Prostate gland (tissue), 2 donors: Measurements from ENCODE around the gene BCOR. TPM values are rescaled to one million over a fixed set of nuclear protein-coding genes. Genes with fewer than 3 reads are reported as not detected.

Source experiments
- DNase-seq: peaks from one replicate; pipeline ENCODE4 v3.0.0-alpha.2; 2019; ENCODE audit warnings: low spot score
- H3K27ac ChIP-seq, 2 donors: fragments of 200-600 bp; sonication (generic); 2 replicates each; pipeline ENCODE4 v1.5.1; 2017 to 2019
- H3K27me3 ChIP-seq: fragments of 200-600 bp; sonication (generic); replicated peaks from 2 replicates; pipeline ENCODE4 v1.5.1; 2019; ENCODE audit not compliant: insufficient read depth
- H3K36me3 ChIP-seq, 2 donors: fragments of 200-600 bp; sonication (generic); 1 replicate in 1 of 2; 2 replicates in 1 of 2; pipeline versions ENCODE4 v1.5.1 to v1.8.1; 2017 to 2019
- H3K4me1 ChIP-seq: fragments of 200-600 bp; sonication (generic); replicated peaks from 2 replicates; pipeline ENCODE4 v1.5.1; 2019
- H3K4me3 ChIP-seq, 2 donors: fragments of 200-600 bp; sonication (generic); 2 replicates each; pipeline ENCODE4 v1.5.1; 2017 to 2019
- H3K9me3 ChIP-seq: fragments of 200-600 bp; sonication (generic); 2 replicates; pipeline ENCODE4 v1.5.1; 2017
- POLR2A ChIP-seq: fragments of 450-650 bp; IDR thresholded peaks from one replicate; pipeline ENCODE4 v1.6.1; 2016; ENCODE audit warnings: antibody characterized with exemption, mild to moderate bottlenecking
- POLR2AphosphoS5 ChIP-seq: sonication (generic); formaldehyde crosslinking; IDR thresholded peaks from one replicate; pipeline ENCODE4 v1.6.1; 2017; ENCODE audit warnings: antibody characterized with exemption
- WGBS: methylation state at CpG from one replicate; pipeline ENCODE4 v1.1.5; 2018; 5-methylcytosine and 5-hydroxymethylcytosine counted together
- intact Hi-C: fragments of 100-400 bp; cut with DNase I; formaldehyde crosslinking; loops from one replicate; pipeline ENCODE4 v1.14.2; 2022
- total RNA-seq, 2 donors: library from RNA; depleted of rRNA; stranded (reverse); fragments of >200 nt; gene quantifications; one replicate each; pipeline ENCODE4 v1.1.0, GENCODE V29; 2016
- TF ChIP-seq, protein P1 (sequence below), 4 experiments: fragments of 200-600 bp in 2 of 4; fragments of 450-650 bp in 2 of 4; sonication (generic) in 2 of 4; IDR thresholded peaks; 1 replicate in 3 of 4; 2 replicates in 1 of 4; pipeline ENCODE4 v1.5.1; 2016 to 2019; ENCODE audit warnings: antibody characterized with exemption in 4 of 4, mild to moderate bottlenecking in 2 of 4, moderate library complexity in 2 of 4

Gene BCOR
- total RNA-seq, 2 donors from 2014 or later = 56.2 to 70.8 TPM

DNA sequence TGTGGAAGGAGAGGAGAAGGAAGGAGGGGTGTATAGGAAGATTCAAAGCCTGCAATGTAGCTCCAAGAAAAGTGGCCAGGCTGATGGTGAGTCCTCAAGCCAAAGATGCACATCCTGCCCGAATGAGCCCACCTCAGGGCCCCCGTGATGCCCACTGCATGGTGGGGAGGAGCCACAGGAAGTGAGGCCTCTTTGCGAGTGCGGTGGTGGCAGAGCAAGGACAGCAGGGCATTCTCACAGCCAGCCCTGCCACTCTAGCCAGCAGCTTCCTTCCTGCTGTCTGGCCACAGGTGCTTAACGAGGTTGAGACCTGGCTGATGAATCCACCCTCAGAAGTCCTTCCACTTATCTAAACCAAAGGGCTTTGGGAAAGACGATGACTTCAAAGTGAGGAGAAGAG is 55.8 kb downstream of the BCOR start:
- H3K27ac ChIP-seq = no peak overlapping the region
- DNase-seq = no peak
- 34% methylated on average over 5 of the region's 6 CpGs for WGBS
- H3K9me3 ChIP-seq = no peaks in the 10 kb centered on the region
- TF ChIP-seq, protein P1, sequence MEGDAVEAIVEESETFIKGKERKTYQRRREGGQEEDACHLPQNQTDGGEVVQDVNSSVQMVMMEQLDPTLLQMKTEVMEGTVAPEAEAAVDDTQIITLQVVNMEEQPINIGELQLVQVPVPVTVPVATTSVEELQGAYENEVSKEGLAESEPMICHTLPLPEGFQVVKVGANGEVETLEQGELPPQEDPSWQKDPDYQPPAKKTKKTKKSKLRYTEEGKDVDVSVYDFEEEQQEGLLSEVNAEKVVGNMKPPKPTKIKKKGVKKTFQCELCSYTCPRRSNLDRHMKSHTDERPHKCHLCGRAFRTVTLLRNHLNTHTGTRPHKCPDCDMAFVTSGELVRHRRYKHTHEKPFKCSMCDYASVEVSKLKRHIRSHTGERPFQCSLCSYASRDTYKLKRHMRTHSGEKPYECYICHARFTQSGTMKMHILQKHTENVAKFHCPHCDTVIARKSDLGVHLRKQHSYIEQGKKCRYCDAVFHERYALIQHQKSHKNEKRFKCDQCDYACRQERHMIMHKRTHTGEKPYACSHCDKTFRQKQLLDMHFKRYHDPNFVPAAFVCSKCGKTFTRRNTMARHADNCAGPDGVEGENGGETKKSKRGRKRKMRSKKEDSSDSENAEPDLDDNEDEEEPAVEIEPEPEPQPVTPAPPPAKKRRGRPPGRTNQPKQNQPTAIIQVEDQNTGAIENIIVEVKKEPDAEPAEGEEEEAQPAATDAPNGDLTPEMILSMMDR (IDR thresholded peaks at IDR 0.05) = no peak
- TF ChIP-seq POLR2AphosphoS5 (no peak), POLR2A (no peak)
- intact Hi-C loops = no loop called here
- H3K4me1 ChIP-seq = no peaks in the 10 kb centered on the region
- no peaks in the 10 kb centered on the region for H3K27me3 ChIP-seq
- no peak overlapping the region for H3K4me3 ChIP-seq
- H3K36me3 ChIP-seq = no peaks in the 10 kb centered on the region

DNA sequence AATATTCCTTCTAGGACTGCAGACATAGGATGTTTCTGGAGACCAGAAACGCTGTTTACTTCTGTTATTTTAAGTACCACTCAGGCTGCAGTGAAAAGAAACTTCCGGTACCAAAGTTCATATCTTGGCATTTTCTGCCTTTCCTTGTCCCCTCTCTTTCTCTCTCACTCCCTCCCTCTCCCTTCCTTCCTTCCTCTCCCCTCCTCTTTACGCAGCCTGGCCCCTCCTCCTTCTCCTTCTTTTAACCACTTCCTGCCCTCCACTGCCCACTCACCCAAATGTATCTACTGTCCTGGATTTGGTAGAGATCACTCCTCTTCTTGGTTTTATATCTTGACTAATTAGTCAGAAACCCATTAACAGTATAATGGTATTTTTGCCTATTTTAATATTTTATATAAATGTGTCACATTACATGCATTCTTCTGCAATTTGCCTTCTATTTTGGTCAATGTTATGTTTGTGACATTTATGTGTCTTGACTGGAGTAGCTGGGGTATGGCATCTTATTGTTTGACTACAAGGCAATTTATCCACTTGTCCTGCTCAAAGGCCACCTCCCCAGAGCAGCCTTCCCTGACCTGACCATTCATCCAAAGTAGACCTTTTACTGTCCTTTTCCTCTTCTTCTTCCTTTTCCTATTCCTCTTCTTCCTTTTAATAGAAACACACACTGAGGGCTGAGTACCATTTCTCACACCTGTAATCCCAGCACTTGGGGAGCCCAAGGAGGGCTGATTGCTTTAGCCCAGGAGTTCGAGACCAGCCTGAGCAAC is 56.9 kb downstream of the BCOR start:
- Histone ChIP-seq H3K27ac (no peak overlapping the region), H3K27me3 (no peaks in the 10 kb centered on the region), H3K4me1 (no peaks in the 10 kb centered on the region), H3K4me3 (no peak overlapping the region), H3K9me3 (no peaks in the 10 kb centered on the region), H3K36me3 (no peaks in the 10 kb centered on the region)
- DNase-seq = no peak
- WGBS = 45% methylated on average over 4 of the region's 4 CpGs
- TF ChIP-seq POLR2AphosphoS5 (no peak), POLR2A (no peak)
- TF ChIP-seq, protein P1 (IDR thresholded peaks at IDR 0.05) = no peak
- intact Hi-C loops = no loop called here

DNA sequence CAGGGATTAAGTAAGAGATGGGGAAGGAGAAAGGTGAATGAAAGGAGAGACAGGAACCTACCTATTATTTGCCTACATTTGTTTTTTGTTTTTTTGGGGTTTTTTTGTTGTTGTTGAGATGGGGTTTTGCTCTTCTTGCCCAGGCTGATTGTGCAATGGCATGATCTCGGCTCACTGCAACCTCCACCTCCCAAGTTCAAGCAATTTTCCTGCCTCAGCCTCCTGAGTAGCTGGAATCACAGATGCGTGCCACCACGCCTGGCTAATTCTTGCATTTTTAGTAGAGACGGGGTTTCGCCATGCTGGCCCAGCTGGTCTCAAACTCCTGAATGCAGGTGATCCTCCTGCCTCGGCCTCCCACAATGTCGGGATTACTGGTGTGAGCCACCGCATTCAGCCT is 57.9 kb downstream of the BCOR start:
- WGBS = 97% methylated on average over 8 of the region's 8 CpGs
- H3K36me3 ChIP-seq = no peaks in the 10 kb centered on the region
- H3K9me3 ChIP-seq = no peaks in the 10 kb centered on the region
- no peak for DNase-seq
- no peak overlapping the region for H3K4me3 ChIP-seq
- H3K4me1 ChIP-seq = no peaks in the 10 kb centered on the region
- H3K27ac ChIP-seq = no peak overlapping the region
- intact Hi-C loops = no loop called here
- no peak for TF ChIP-seq POLR2A
- TF ChIP-seq POLR2AphosphoS5 = no peak
- TF ChIP-seq, protein P1 (IDR thresholded peaks at IDR 0.05) = no peak
- no peaks in the 10 kb centered on the region for H3K27me3 ChIP-seq

DNA sequence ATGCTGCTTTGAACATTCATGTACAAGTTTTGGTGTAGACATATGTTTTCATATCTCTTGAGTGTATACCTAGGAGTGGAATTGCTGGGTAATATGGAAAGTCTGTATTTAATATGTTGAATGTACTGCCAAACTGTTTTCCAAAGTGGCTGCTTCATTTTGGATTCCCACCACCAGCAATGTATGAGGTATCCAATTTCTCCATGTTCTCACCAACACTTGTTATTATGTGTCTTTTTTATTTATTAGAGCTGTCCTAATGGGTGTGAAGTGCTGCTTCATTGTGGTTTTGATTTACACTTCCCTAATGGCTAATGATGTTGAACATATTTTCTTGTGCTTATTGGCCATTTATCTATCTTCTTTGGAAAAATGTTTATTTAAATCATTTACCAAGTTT is 60.4 kb downstream of the BCOR start:
- H3K4me3 ChIP-seq = no peak overlapping the region
- intact Hi-C loops = no loop called here
- no peak for TF ChIP-seq POLR2AphosphoS5

DNA sequence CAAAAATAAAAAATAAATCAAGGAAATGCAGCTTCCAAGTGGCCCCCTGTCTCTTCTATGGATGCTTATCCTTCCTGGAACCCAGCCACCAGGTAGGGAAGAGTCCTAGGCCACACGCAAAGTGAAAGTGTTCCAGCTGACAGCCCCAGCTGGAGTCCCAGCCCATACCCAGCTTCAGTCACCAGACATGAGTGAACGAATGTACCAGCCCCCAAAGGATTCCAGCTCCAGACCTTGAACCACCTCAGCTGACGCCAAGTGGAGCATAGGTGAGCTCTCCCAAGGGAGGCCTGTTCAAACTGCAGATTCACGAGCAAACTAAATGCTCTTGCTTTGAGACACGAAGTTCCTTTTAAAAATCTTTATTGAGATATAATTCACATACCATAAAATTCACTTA is 62.0 kb downstream of the BCOR start:
- 64% methylated on average over 5 of the region's 5 CpGs for WGBS
- no peak overlapping the region for H3K4me3 ChIP-seq
- no peaks in the 10 kb centered on the region for H3K36me3 ChIP-seq
- TF ChIP-seq, protein P1 (IDR thresholded peaks at IDR 0.05) = no peak
- TF ChIP-seq POLR2AphosphoS5 = no peak
- no peak for TF ChIP-seq POLR2A
- H3K4me1 ChIP-seq = no peaks in the 10 kb centered on the region
- intact Hi-C loops = no loop called here
- no peak for DNase-seq
- H3K27ac ChIP-seq = no peak overlapping the region
- H3K9me3 ChIP-seq = no peaks in the 10 kb centered on the region
- no peaks in the 10 kb centered on the region for H3K27me3 ChIP-seq

More for the DNA sequence above, 60.4 kb downstream of the BCOR start:
- Histone ChIP-seq H3K27ac (no peak overlapping the region), H3K9me3 (no peaks in the 10 kb centered on the region), H3K4me1 (no peaks in the 10 kb centered on the region), H3K27me3 (no peaks in the 10 kb centered on the region), H3K36me3 (no peaks in the 10 kb centered on the region)
- DNase-seq = no peak
